ENCODE data around the gene DEFB110. TPM values are rescaled to one million over a fixed set of nuclear protein-coding genes. Genes with fewer than 3 reads are reported as not detected.

The DEFB110 gene
- total RNA-seq, 2 donors from 2014 or later: not detected

- no peaks in the 10 kb centered on the region for H3K27me3 ChIP-seq (ENCODE audit: control insufficient read depth, insufficient read depth, low read length, poor library complexity, severe bottlenecking)
- no peak overlapping the region for H3K4me3 ChIP-seq (ENCODE audit: low read length)
- 44 to 46% methylated on average over 6 to 18 of the region's 18 CpGs for WGBS, 2 experiments (ENCODE audit: insufficient coverage in 1 of 2, insufficient read length in 1 of 2)
- DNase-seq: peak; percentile 88
- Mint-ChIP-seq H3K27me3 (ENCODE audit: insufficient read depth) (peaks cover 11% of the 10 kb centered on the region), H3K27ac (peak overlapping the region; percentile 90), H3K4me3 (peak overlapping the region; percentile 44), H3K4me1 (no peaks in the 10 kb centered on the region), H3K36me3 (ENCODE audit: low read depth) (no peaks in the 10 kb centered on the region), H3K9me3 (no peaks in the 10 kb centered on the region)
- H3K36me3 ChIP-seq (ENCODE audit: control insufficient read depth, insufficient read depth, low read length): no peaks in the 10 kb centered on the region
- no peaks in the 10 kb centered on the region for H3K4me1 ChIP-seq (ENCODE audit: control insufficient read depth, insufficient read depth, low read length)
- TF ChIP-seq, protein P1, sequence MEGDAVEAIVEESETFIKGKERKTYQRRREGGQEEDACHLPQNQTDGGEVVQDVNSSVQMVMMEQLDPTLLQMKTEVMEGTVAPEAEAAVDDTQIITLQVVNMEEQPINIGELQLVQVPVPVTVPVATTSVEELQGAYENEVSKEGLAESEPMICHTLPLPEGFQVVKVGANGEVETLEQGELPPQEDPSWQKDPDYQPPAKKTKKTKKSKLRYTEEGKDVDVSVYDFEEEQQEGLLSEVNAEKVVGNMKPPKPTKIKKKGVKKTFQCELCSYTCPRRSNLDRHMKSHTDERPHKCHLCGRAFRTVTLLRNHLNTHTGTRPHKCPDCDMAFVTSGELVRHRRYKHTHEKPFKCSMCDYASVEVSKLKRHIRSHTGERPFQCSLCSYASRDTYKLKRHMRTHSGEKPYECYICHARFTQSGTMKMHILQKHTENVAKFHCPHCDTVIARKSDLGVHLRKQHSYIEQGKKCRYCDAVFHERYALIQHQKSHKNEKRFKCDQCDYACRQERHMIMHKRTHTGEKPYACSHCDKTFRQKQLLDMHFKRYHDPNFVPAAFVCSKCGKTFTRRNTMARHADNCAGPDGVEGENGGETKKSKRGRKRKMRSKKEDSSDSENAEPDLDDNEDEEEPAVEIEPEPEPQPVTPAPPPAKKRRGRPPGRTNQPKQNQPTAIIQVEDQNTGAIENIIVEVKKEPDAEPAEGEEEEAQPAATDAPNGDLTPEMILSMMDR (conservative IDR thresholded peaks at IDR 0.05): peak; percentile 77
- H3K9ac ChIP-seq (ENCODE audit: extremely low read depth, low read length, poor library complexity, severe bottlenecking): no peak overlapping the region
- no peaks in the 10 kb centered on the region for H3K9me3 ChIP-seq (ENCODE audit: control insufficient read depth, low read length)
- H3K27ac ChIP-seq (ENCODE audit: low read depth, low read length): no peak overlapping the region
Observed at GRCh38 chr6:50030777-50031562, 9.2 kb upstream of the DEFB110 start.

GRCh38 chr6:50030350-50030749, 8.6 kb upstream of the DEFB110 start:
- Histone ChIP-seq H3K27me3 (ENCODE audit: control insufficient read depth, insufficient read depth, low read length, poor library complexity, severe bottlenecking) (no peaks in the 10 kb centered on the region), H3K9ac (ENCODE audit: extremely low read depth, low read length, poor library complexity, severe bottlenecking) (no peak overlapping the region), H3K27ac (ENCODE audit: low read depth, low read length) (no peak overlapping the region), H3K9me3 (ENCODE audit: control insufficient read depth, low read length) (no peaks in the 10 kb centered on the region), H3K36me3 (ENCODE audit: control insufficient read depth, insufficient read depth, low read length) (no peaks in the 10 kb centered on the region), H3K4me3 (ENCODE audit: low read length) (no peak overlapping the region), H3K4me1 (ENCODE audit: control insufficient read depth, insufficient read depth, low read length) (no peaks in the 10 kb centered on the region)
- H3K9me3 Mint-ChIP-seq: no peaks in the 10 kb centered on the region
- H3K27ac Mint-ChIP-seq: peak overlapping the region; percentile 90
- TF ChIP-seq, protein P1 (conservative IDR thresholded peaks at IDR 0.05): no peak
- no peaks in the 10 kb centered on the region for H3K36me3 Mint-ChIP-seq (ENCODE audit: low read depth)
- no peak for DNase-seq
- H3K4me1 Mint-ChIP-seq: no peaks in the 10 kb centered on the region
- WGBS, 2 experiments (ENCODE audit: insufficient coverage in 1 of 2, insufficient read length in 1 of 2): 86 to 100% methylated on average over 4 to 14 of the region's 14 CpGs
- H3K27me3 Mint-ChIP-seq (ENCODE audit: insufficient read depth): peaks cover 11% of the 10 kb centered on the region
- H3K4me3 Mint-ChIP-seq: peak overlapping the region; percentile 44

DNA sequence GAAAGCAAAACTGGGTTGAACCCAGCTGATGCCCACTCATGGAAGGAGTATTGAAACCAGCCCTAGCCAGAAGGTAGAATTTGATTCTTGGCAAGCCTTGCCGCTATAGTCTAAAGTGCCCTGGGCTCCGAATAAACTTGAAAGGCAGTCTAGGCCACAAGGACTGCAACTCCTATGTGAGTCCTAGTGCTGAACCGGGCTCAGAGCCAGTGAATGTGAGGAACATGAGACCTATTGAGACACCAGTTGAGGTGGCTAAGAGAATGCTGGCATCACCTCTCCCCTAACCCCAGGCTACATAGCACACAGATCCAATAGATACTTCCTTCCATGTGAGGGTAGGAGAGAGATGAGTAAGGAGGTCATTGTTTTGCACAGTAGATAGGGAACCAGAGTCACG, 3.5 kb upstream of the DEFB110 start:
- 91 to 92% methylated on average over 4 of the region's 4 CpGs for WGBS, 2 experiments (ENCODE audit: insufficient coverage in 1 of 2, insufficient read length in 1 of 2)
- no peaks in the 10 kb centered on the region for H3K36me3 Mint-ChIP-seq (ENCODE audit: low read depth)
- no peaks in the 10 kb centered on the region for H3K4me1 ChIP-seq (ENCODE audit: control insufficient read depth, insufficient read depth, low read length)
- H3K36me3 ChIP-seq (ENCODE audit: control insufficient read depth, insufficient read depth, low read length): no peaks in the 10 kb centered on the region
- TF ChIP-seq, protein P1 (conservative IDR thresholded peaks at IDR 0.05): no peak
- DNase-seq: no peak
- no peaks in the 10 kb centered on the region for H3K9me3 ChIP-seq (ENCODE audit: control insufficient read depth, low read length)
- no peaks in the 10 kb centered on the region for H3K27me3 Mint-ChIP-seq (ENCODE audit: insufficient read depth)
- no peak overlapping the region for H3K4me3 Mint-ChIP-seq
- H3K4me3 ChIP-seq (ENCODE audit: low read length): no peak overlapping the region
- H3K27ac Mint-ChIP-seq: no peak overlapping the region
- H3K4me1 Mint-ChIP-seq: no peaks in the 10 kb centered on the region
- no peak overlapping the region for H3K9ac ChIP-seq (ENCODE audit: extremely low read depth, low read length, poor library complexity, severe bottlenecking)
- H3K27me3 ChIP-seq (ENCODE audit: control insufficient read depth, insufficient read depth, low read length, poor library complexity, severe bottlenecking): no peaks in the 10 kb centered on the region
- H3K27ac ChIP-seq (ENCODE audit: low read depth, low read length): no peak overlapping the region
- no peaks in the 10 kb centered on the region for H3K9me3 Mint-ChIP-seq

Measured in endodermal cell (in vitro differentiated cells).